LNCAP (cell line): ENCODE results near the gene PSD.

ENCODE experiments used
- TF ChIP-seq, protein P1 (sequence below): fragments of 450-650 bp; IDR thresholded peaks from 2 replicates; pipeline ENCODE4 v1.5.1; 2017; ENCODE audit warnings: mild to moderate bottlenecking

The PSD gene

GRCh38 chr10:102418622-102419268, at the start of gene PSD:
Gene PSD (minus strand): TSS chr10:102418785. CDS start chr10:102417038, 1,747 bp downstream.
- TF ChIP-seq, protein P1, sequence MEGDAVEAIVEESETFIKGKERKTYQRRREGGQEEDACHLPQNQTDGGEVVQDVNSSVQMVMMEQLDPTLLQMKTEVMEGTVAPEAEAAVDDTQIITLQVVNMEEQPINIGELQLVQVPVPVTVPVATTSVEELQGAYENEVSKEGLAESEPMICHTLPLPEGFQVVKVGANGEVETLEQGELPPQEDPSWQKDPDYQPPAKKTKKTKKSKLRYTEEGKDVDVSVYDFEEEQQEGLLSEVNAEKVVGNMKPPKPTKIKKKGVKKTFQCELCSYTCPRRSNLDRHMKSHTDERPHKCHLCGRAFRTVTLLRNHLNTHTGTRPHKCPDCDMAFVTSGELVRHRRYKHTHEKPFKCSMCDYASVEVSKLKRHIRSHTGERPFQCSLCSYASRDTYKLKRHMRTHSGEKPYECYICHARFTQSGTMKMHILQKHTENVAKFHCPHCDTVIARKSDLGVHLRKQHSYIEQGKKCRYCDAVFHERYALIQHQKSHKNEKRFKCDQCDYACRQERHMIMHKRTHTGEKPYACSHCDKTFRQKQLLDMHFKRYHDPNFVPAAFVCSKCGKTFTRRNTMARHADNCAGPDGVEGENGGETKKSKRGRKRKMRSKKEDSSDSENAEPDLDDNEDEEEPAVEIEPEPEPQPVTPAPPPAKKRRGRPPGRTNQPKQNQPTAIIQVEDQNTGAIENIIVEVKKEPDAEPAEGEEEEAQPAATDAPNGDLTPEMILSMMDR, result no peak

DNA sequence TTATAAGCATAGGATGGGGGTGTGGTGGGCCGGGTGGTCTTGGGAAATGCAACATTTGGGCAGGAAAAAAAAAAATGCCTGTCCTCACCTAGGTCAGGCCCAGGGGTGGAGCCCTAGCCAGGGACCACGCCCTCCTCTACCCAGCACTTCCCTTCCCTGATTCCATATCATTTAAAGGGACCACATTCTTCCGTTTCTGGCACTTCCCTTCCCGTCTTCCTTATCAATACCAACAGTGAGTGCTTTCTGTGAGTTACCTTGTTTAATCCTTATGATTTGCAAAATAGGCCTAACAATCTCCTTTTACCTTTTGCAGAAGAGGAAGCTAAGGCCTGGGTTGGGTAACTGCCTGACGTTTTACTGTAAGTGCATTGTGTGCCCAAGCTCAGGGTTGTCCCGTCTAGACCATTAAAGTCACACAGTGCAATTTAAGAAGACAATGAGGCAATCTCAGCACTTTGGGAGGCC, 49.4 kb upstream of the PSD start:
- TF ChIP-seq, protein P1, result no peak

DNA sequence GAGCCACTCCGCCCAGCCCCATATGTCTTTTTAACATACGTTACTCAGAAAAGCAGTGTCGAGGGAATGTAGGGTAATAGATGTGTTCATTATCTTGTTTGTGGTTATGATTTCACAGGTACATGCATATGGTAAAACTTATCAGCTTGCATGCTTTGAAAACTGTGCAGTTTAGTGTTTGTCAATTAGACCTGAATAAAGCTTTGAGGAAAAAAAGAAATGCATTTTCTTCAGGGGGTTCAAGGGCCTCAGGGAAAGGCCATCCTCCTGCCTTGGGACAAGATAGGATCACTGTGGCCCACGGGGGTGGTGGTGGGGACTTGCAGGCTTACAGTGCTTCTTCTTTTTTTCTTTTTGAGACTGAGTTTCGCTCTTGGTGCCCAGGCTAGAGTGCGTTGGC, 48.7 kb upstream of the PSD start:
- TF ChIP-seq, protein P1, result no peak

GRCh38 chr10:102465466-102465865, 46.9 kb upstream of the PSD start:
- TF ChIP-seq, protein P1, result no peak

DNA sequence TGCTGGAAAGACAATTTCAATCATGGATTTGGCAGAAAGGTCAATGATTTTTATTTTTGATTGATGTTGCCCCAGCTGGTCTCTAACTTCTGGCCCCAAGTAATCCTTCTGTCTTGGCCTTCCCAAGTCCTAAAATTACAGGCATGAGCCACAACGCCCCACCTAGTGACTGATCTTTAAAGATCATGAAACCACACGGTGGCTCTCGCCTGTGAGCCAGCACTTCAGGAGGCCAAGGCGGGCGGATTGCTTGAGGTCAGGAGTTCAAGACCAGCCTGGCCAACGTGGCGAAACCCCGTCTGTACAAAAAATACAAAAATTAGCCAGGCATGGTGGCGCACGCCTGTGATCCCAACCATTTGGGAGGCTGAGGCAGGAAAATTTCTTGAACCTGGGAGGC, 45.4 kb upstream of the PSD start:
- TF ChIP-seq, protein P1, result no peak

DNA sequence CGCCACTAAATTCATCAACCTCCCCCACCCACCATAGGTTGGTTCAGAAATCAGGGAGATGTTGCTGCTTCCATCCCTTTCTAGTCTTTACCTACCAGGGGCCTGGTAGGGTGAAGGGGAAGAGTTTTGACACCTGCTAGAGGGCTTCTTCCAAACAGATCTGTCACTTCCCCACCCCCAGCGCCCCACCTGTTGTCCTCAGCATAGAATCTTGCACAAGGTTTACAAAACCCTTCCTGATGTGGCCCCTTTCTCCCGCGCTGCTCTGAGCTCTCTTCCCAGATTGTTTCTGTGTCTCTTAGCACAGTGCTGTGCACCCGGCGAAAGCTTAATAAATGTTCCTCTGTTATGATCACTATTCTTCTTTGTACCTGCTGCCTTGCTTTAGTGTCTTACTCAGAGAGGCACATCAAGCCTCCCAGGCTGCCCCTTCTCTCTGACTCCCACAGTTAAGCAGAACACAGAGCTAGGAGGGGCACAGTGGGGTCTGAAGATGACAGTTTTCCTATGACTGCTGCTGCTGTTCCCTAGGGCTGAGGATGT, 44.0 kb upstream of the PSD start:
- TF ChIP-seq, protein P1, result no peak

DNA sequence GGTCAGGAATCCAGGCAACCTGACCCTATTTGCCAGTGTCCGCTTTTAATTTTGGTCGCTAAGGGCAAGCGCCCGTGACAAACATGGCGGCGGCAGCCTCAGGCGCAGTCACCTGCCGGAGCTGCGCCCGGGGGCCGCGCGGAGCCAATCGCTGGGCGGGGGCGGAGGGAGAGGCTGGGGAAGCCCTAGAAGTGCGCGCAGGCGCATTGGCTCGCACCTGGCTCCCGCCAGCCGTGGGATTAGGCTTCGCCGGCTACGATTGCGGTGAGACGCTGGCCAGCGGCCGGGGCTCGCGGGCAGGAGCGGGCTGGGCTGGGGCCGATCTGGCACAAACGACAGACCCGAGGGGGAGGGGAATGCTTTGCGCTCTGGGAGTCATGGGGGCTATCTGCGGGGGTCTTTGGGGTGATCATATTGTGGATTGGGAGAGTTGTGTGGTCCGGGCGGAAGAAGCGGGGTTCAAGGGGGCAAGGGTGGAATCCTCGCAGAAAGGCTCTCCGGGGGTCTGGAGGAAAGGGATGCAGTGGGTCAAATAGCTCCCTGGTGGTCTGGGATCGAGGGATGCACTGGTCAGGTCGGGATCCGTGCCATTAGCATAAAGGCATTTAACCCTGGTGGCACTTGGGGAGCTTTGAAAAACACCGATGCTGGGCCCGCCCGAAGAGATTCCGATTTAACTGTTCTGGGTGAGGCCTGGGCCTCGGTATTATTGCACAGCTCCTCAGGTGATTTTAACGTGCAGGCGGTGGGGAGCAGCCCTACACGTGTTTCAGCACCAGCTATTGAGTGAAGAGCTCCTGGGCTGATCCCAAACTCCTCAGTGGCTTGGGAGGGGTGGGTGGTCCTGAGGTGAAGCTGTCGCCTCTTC, 42.8 kb upstream of the PSD start:
- TF ChIP-seq, protein P1, result no peak
